Ishikawa (cell line): ENCODE results near the gene RPS29.

Source experiments
- CEBPB ChIP-seq: IDR thresholded peaks from 2 replicates; pipeline ENCODE4 v1.6.1; 2012
- CREB1 ChIP-seq: IDR thresholded peaks from 2 replicates; pipeline ENCODE4 v1.6.1; 2012; ENCODE audit warnings: low read depth
- EGR1 ChIP-seq: IDR thresholded peaks from 2 replicates; pipeline ENCODE4 v1.6.1; 2012
- EP300 ChIP-seq: IDR thresholded peaks from 2 replicates; pipeline ENCODE4 v1.6.1; 2012; ENCODE audit warnings: borderline replicate concordance
- FOXM1 ChIP-seq: IDR thresholded peaks from 2 replicates; pipeline ENCODE4 v1.6.1; 2012; ENCODE audit warnings: low read depth, borderline replicate concordance
- MAX ChIP-seq: IDR thresholded peaks from 2 replicates; pipeline ENCODE4 v1.6.1; 2012
- NFIC ChIP-seq: IDR thresholded peaks from 2 replicates; pipeline ENCODE4 v1.6.1; 2012
- RAD21 ChIP-seq: IDR thresholded peaks from 2 replicates; pipeline ENCODE4 v1.6.1; 2012; ENCODE audit warnings: low read depth
- REST ChIP-seq: IDR thresholded peaks from 2 replicates; pipeline ENCODE4 v1.6.1; 2012; ENCODE audit warnings: low read depth, mild to moderate bottlenecking
- TAF1 ChIP-seq: IDR thresholded peaks from 2 replicates; pipeline ENCODE4 v1.6.1; 2012; ENCODE audit warnings: low read depth, mild to moderate bottlenecking
- TCF12 ChIP-seq: IDR thresholded peaks from 2 replicates; pipeline ENCODE4 v1.6.1; 2012; ENCODE audit warnings: low read depth
- TEAD4 ChIP-seq: IDR thresholded peaks from 2 replicates; pipeline ENCODE4 v1.6.1; 2012
- USF1 ChIP-seq: IDR thresholded peaks from 2 replicates; pipeline ENCODE4 v1.6.1; 2012
- YY1 ChIP-seq: IDR thresholded peaks from 2 replicates; pipeline ENCODE4 v1.6.1; 2012; ENCODE audit warnings: low read depth
- ZBTB7A ChIP-seq: IDR thresholded peaks from 2 replicates; pipeline ENCODE4 v1.6.1; 2012; ENCODE audit warnings: low read depth

RPS29 gene

GRCh38 chr14:49581209-49582112 is 4.7 kb downstream of the RPS29 start:
- TF ChIP-seq CEBPB, result no peak
- TF ChIP-seq ZBTB7A, result no peak
- TF ChIP-seq MAX, result no peak
- no peak for TF ChIP-seq NFIC
- no peak for TF ChIP-seq EGR1
- TF ChIP-seq YY1, result no peak
- no peak for TF ChIP-seq RAD21
- TF ChIP-seq TCF12, result no peak
- TF ChIP-seq REST, result no peak
- no peak for TF ChIP-seq USF1
- no peak for TF ChIP-seq CREB1
- no peak for TF ChIP-seq EP300
- TF ChIP-seq TAF1, result no peak

GRCh38 chr14:49579841-49580240 is 6.3 kb downstream of the RPS29 start:
- TF ChIP-seq CREB1 (no peak), TEAD4 (no peak), REST (no peak)

GRCh38 chr14:49578141-49578540 is 8.0 kb downstream of the RPS29 start:
- TF ChIP-seq TEAD4 (no peak), TCF12 (no peak), FOXM1 (no peak), REST (no peak), YY1 (no peak), EGR1 (no peak), USF1 (no peak), RAD21 (no peak), MAX (no peak), TAF1 (no peak), CREB1 (no peak), NFIC (no peak), EP300 (no peak), CEBPB (no peak)

GRCh38 chr14:49574038-49574437 is 12.1 kb downstream of the RPS29 start:
- TF ChIP-seq YY1 (no peak), FOXM1 (no peak)

GRCh38 chr14:49569281-49569680 is 16.9 kb downstream of the RPS29 start:
- TF ChIP-seq EGR1, result no peak
- no peak for TF ChIP-seq MAX
- TF ChIP-seq YY1, result no peak
- TF ChIP-seq TEAD4, result no peak
- TF ChIP-seq CEBPB, result no peak
- TF ChIP-seq EP300, result no peak
- TF ChIP-seq REST, result no peak
- no peak for TF ChIP-seq TCF12
- no peak for TF ChIP-seq FOXM1
- no peak for TF ChIP-seq RAD21
- no peak for TF ChIP-seq ZBTB7A
- no peak for TF ChIP-seq USF1
- TF ChIP-seq CREB1, result no peak
- TF ChIP-seq TAF1, result no peak
- TF ChIP-seq NFIC, result no peak
